22Rv1 (cell line): Measurements from ENCODE around the gene MYL6.

Source experiments
- CTCF ChIP-seq: fragments of 450-650 bp; IDR thresholded peaks from 2 replicates; pipeline ENCODE4 v1.5.1; 2017; ENCODE audit warnings: mild to moderate bottlenecking
- ZFX ChIP-seq: fragments of 450-650 bp; IDR thresholded peaks from 2 replicates; pipeline ENCODE4 v1.6.1; 2017; ENCODE audit warnings: antibody characterized with exemption, borderline replicate concordance

GRCh38 chr12:56127888-56128669 lies 30.1 kb upstream of the MYL6 start, which contains the start of gene ESYT1:
- TF ChIP-seq CTCF (peak; percentile 23; the same call in 1 of the 2 replicates), ZFX (no peak)
